ENCODE data around the gene CNTNAP5.

Gene CNTNAP5

DNA sequence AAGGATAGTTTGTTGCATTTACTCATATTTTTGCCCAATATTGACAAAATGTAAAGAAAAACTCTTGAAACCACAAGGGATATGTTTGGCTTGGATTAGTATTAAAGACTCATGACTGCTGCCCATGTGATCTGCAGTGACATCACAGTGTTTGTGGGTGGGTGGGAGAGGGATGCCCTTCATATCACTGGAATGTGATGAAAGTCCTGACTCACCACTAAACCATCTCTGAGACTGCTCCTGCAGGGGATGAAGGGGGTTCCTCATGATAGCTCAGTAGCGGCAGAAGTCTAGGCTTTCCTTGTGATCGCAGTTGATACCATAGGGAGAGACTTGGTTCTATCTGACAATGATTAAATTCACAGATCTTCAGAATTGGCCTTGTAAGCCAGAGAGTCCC is 451.2 kb downstream of the CNTNAP5 start:
- H3K9me2 ChIP-seq (replicated peaks; ENCODE audit: insufficient read depth, low read length) = no peaks in the 10 kb centered on the region
- no peaks in the 10 kb centered on the region for H3K79me2 ChIP-seq (ENCODE audit: low read length)
- no peaks in the 10 kb centered on the region for H3K27me3 ChIP-seq (replicated peaks; ENCODE audit: insufficient read depth, low read length)
- H3K4me3 ChIP-seq (ENCODE audit: low read length) = no peak overlapping the region
- no peak overlapping the region for H2AFZ ChIP-seq (ENCODE audit: low read length)
- no peak overlapping the region for H3K27ac ChIP-seq (ENCODE audit: low read length)
- no peak for TF ChIP-seq EZH2phosphoT487 (IDR thresholded peaks at IDR 0.05; ENCODE audit: low read length)
- no peak for TF ChIP-seq EZH2 (optimal IDR thresholded peaks at IDR 0.05; ENCODE audit: low read depth, low read length)
- TF ChIP-seq, protein P1, sequence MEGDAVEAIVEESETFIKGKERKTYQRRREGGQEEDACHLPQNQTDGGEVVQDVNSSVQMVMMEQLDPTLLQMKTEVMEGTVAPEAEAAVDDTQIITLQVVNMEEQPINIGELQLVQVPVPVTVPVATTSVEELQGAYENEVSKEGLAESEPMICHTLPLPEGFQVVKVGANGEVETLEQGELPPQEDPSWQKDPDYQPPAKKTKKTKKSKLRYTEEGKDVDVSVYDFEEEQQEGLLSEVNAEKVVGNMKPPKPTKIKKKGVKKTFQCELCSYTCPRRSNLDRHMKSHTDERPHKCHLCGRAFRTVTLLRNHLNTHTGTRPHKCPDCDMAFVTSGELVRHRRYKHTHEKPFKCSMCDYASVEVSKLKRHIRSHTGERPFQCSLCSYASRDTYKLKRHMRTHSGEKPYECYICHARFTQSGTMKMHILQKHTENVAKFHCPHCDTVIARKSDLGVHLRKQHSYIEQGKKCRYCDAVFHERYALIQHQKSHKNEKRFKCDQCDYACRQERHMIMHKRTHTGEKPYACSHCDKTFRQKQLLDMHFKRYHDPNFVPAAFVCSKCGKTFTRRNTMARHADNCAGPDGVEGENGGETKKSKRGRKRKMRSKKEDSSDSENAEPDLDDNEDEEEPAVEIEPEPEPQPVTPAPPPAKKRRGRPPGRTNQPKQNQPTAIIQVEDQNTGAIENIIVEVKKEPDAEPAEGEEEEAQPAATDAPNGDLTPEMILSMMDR (IDR thresholded peaks at IDR 0.05; ENCODE audit: low read length) = no peak
- H3K9me3 ChIP-seq (replicated peaks; ENCODE audit: insufficient read depth, low read length) = no peaks in the 10 kb centered on the region
- H3K9ac ChIP-seq (ENCODE audit: low read length) = no peak overlapping the region
- no peaks in the 10 kb centered on the region for H3K36me3 ChIP-seq (replicated peaks; ENCODE audit: insufficient read depth, low read length)
- H3K4me2 ChIP-seq (ENCODE audit: low read depth, low read length) = no peak overlapping the region
- no peak for DNase-seq
- no peaks in the 10 kb centered on the region for H3F3A ChIP-seq (ENCODE audit: insufficient read depth, low read length)
- no peaks in the 10 kb centered on the region for H4K20me1 ChIP-seq (ENCODE audit: insufficient read depth, low read length)
- H3K4me1 ChIP-seq (ENCODE audit: low read length) = no peaks in the 10 kb centered on the region

GRCh38 chr2:124478761-124479160 is 453.7 kb downstream of the CNTNAP5 start:
- no peaks in the 10 kb centered on the region for H3K79me2 ChIP-seq (ENCODE audit: low read length)
- no peak overlapping the region for H2AFZ ChIP-seq (ENCODE audit: low read length)
- H3F3A ChIP-seq (ENCODE audit: insufficient read depth, low read length) = no peaks in the 10 kb centered on the region
- H4K20me1 ChIP-seq (ENCODE audit: insufficient read depth, low read length) = no peaks in the 10 kb centered on the region
- H3K4me1 ChIP-seq (ENCODE audit: low read length) = no peaks in the 10 kb centered on the region
- H3K36me3 ChIP-seq (replicated peaks; ENCODE audit: insufficient read depth, low read length) = no peaks in the 10 kb centered on the region
- TF ChIP-seq, protein P1 (IDR thresholded peaks at IDR 0.05; ENCODE audit: low read length) = no peak
- no peaks in the 10 kb centered on the region for H3K9me2 ChIP-seq (replicated peaks; ENCODE audit: insufficient read depth, low read length)
- H3K27ac ChIP-seq (ENCODE audit: low read length) = no peak overlapping the region
- H3K9me3 ChIP-seq (replicated peaks; ENCODE audit: insufficient read depth, low read length) = no peaks in the 10 kb centered on the region
- H3K27me3 ChIP-seq (replicated peaks; ENCODE audit: insufficient read depth, low read length) = no peaks in the 10 kb centered on the region
- H3K4me3 ChIP-seq (ENCODE audit: low read length) = no peak overlapping the region
- H3K4me2 ChIP-seq (ENCODE audit: low read depth, low read length) = no peak overlapping the region
- no peak overlapping the region for H3K9ac ChIP-seq (ENCODE audit: low read length)
- no peak for DNase-seq

DNA sequence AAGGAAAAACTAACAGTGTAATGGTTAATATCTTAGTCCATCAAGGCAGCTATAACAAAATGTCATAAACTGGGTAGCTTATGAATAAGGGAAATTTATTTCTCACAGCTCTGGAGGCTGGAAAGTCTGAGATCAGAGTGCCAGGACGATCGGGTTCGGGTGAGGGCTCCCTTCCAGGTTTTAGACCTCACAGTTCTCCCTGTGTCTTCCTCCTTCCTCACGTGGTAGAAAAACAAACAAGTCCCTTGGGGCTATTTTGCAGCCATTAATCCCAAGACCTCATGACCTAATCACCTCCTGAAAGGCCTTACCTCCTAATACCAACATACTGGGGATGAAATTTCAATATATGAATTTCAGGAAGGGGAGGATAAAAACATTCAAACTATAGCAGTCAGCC is 455.9 kb downstream of the CNTNAP5 start:
- Histone ChIP-seq H3K4me3 (ENCODE audit: low read length) (no peak overlapping the region), H3K9me3 (replicated peaks; ENCODE audit: insufficient read depth, low read length) (no peaks in the 10 kb centered on the region), H3K4me2 (ENCODE audit: low read depth, low read length) (no peak overlapping the region), H3K27ac (ENCODE audit: low read length) (no peak overlapping the region), H3K9ac (ENCODE audit: low read length) (no peak overlapping the region), H3K36me3 (replicated peaks; ENCODE audit: insufficient read depth, low read length) (no peaks in the 10 kb centered on the region), H3K4me1 (ENCODE audit: low read length) (no peaks in the 10 kb centered on the region), H2AFZ (ENCODE audit: low read length) (no peak overlapping the region), H3K27me3 (replicated peaks; ENCODE audit: insufficient read depth, low read length) (no peaks in the 10 kb centered on the region), H3F3A (ENCODE audit: insufficient read depth, low read length) (no peaks in the 10 kb centered on the region), H3K79me2 (ENCODE audit: low read length) (no peaks in the 10 kb centered on the region), H4K20me1 (ENCODE audit: insufficient read depth, low read length) (no peaks in the 10 kb centered on the region), H3K9me2 (replicated peaks; ENCODE audit: insufficient read depth, low read length) (no peaks in the 10 kb centered on the region)
- TF ChIP-seq EZH2phosphoT487 (IDR thresholded peaks at IDR 0.05; ENCODE audit: low read length) = no peak
- TF ChIP-seq, protein P1 (IDR thresholded peaks at IDR 0.05; ENCODE audit: low read length) = no peak
- TF ChIP-seq EZH2 (optimal IDR thresholded peaks at IDR 0.05; ENCODE audit: low read depth, low read length) = no peak
- no peak for DNase-seq

All from MM.1S (cell line).